CD14-positive monocyte (primary cell): ENCODE measurements around the gene SULT1E1. TPM values are rescaled to one million over a fixed set of nuclear protein-coding genes. Genes with fewer than 3 reads are reported as not detected.

ENCODE experiments used
- DNase-seq, 3 donors: peaks; one replicate each; pipeline ENCODE4 v3.0.0-alpha.2; 2011 to 2022
- H2AFZ ChIP-seq: 2 replicates; pipeline ENCODE4 v1.6.0; 2012; ENCODE audit warnings: mild to moderate bottlenecking, low read depth, low read length, inconsistent platforms; ENCODE audit not compliant: insufficient read depth, poor library complexity, severe bottlenecking
- H3K27ac ChIP-seq, 2 donors: 1 replicate in 1 of 2; 2 replicates in 1 of 2; pipeline ENCODE4 v1.5.1; 2012 to 2013; ENCODE audit warnings: low read length in 2 of 2, control low read depth in 1 of 2, inconsistent platforms in 1 of 2, low read depth in 1 of 2, mild to moderate bottlenecking in 1 of 2
- H3K27me3 ChIP-seq, 2 donors: one replicate each; pipeline versions ENCODE4 v1.6.0 to v1.6.1; 2011 to 2013; ENCODE audit warnings: low read length in 2 of 2; ENCODE audit not compliant: control insufficient read depth in 2 of 2, insufficient read depth in 2 of 2
- H3K36me3 ChIP-seq, 2 donors: replicated peaks in 1 of 2; 1 replicate in 1 of 2; 2 replicates in 1 of 2; pipeline versions ENCODE4 v1.5.1 to v1.6.1; 2012 to 2013; ENCODE audit warnings: low read length in 2 of 2, control low read depth in 1 of 2, inconsistent platforms in 1 of 2, mild to moderate bottlenecking in 1 of 2; ENCODE audit not compliant: insufficient read depth in 2 of 2, control insufficient read depth in 1 of 2
- H3K4me1 ChIP-seq, 2 donors: 1 replicate in 1 of 2; 2 replicates in 1 of 2; pipeline versions ENCODE4 v1.5.1 to v1.6.1; 2012 to 2013; ENCODE audit warnings: low read length in 2 of 2, control low read depth in 1 of 2, inconsistent platforms in 1 of 2, mild to moderate bottlenecking in 1 of 2, moderate library complexity in 1 of 2; ENCODE audit not compliant: insufficient read depth in 2 of 2, control insufficient read depth in 1 of 2
- H3K4me2 ChIP-seq: replicated peaks from 2 replicates; pipeline ENCODE3; 2012; ENCODE audit warnings: low read length, moderate library complexity, mild to moderate bottlenecking; ENCODE audit not compliant: poor library complexity, severe bottlenecking; ENCODE audit errors: extremely low read depth
- H3K4me3 ChIP-seq, 3 experiments: fragments of 200-600 bp in 1 of 3; sonication (generic) in 1 of 3; replicated peaks in 1 of 3; 1 replicate in 2 of 3; 2 replicates in 1 of 3; pipeline ENCODE4 v1.5.1; 2011 to 2013; ENCODE audit warnings: low read length in 3 of 3, mild to moderate bottlenecking in 3 of 3, control low read depth in 2 of 3, low read depth in 2 of 3, inconsistent platforms in 1 of 3, moderate library complexity in 1 of 3
- H3K79me2 ChIP-seq: 2 replicates; pipeline ENCODE4 v1.6.0; 2012; ENCODE audit warnings: mild to moderate bottlenecking, control low read depth, inconsistent platforms, low read length, moderate library complexity; ENCODE audit not compliant: insufficient read depth
- H3K9ac ChIP-seq: 2 replicates; pipeline ENCODE4 v1.6.0; 2017; ENCODE audit warnings: low read length, mild to moderate bottlenecking; ENCODE audit not compliant: insufficient read depth, poor library complexity, severe bottlenecking
- H3K9me3 ChIP-seq, 2 donors: replicated peaks in 1 of 2; 1 replicate in 1 of 2; 2 replicates in 1 of 2; pipeline versions ENCODE4 v1.5.1 to v1.6.1; 2012 to 2013; ENCODE audit warnings: low read length in 2 of 2, control low read depth in 1 of 2; ENCODE audit not compliant: control insufficient read depth in 1 of 2, insufficient read depth in 1 of 2
- H4K20me1 ChIP-seq: 2 replicates; pipeline ENCODE4 v1.6.0; 2012; ENCODE audit warnings: mild to moderate bottlenecking, low read length, control low read depth, moderate library complexity; ENCODE audit not compliant: insufficient read depth
- H3K27ac Mint-ChIP-seq, 7 donors: one replicate each; pipeline ENCODE4 v1.8.0; 2020; ENCODE audit warnings: mild to moderate bottlenecking in 7 of 7, mixed read lengths in 7 of 7, moderate library complexity in 6 of 7, inconsistent platforms in 2 of 7
- H3K27me3 Mint-ChIP-seq, 3 donors: one replicate each; pipeline ENCODE4 v1.8.0; 2021 to 2022; ENCODE audit warnings: low read depth in 3 of 3, mild to moderate bottlenecking in 3 of 3, mixed read lengths in 3 of 3, moderate library complexity in 3 of 3, inconsistent platforms in 1 of 3
- H3K36me3 Mint-ChIP-seq, 2 donors: one replicate each; pipeline ENCODE4 v1.8.0; 2020; ENCODE audit warnings: mixed read lengths in 2 of 2, inconsistent platforms in 1 of 2, mild to moderate bottlenecking in 1 of 2
- H3K4me1 Mint-ChIP-seq: one replicate; pipeline ENCODE4 v1.8.0; 2020; ENCODE audit warnings: mild to moderate bottlenecking, mixed read lengths
- H3K4me3 Mint-ChIP-seq, 2 donors: one replicate each; pipeline ENCODE4 v1.8.0; 2020; ENCODE audit warnings: mild to moderate bottlenecking in 2 of 2, mixed read lengths in 2 of 2, moderate library complexity in 1 of 2
- H3K9me3 Mint-ChIP-seq, 7 donors: one replicate each; pipeline ENCODE4 v1.8.0; 2020 to 2022; ENCODE audit warnings: mixed read lengths in 7 of 7, mild to moderate bottlenecking in 6 of 7, moderate library complexity in 6 of 7, inconsistent platforms in 2 of 7
- CTCF ChIP-seq: fragments of 200-600 bp; IDR thresholded peaks from one replicate; pipeline ENCODE4 v1.8.0; 2022; ENCODE audit warnings: antibody characterized with exemption, mild to moderate bottlenecking
- intact Hi-C, 2 donors: fragments of 100-400 bp; cut with micrococcal nuclease; formaldehyde crosslinking; loops; one replicate each; pipeline versions ENCODE4 v1.15.0 to v1.15.1; 2023
- polyA plus RNA-seq, 3 donors: library from polyadenylated mRNA; depleted of rRNA in 1 of 3; unstranded in 2 of 3; stranded (reverse) in 1 of 3; fragments of 300-500 nt in 2 of 3; fragments of >200 nt in 1 of 3; fragmentation: Illumina TruSeq in 2 of 3; gene quantifications; 1 replicate in 2 of 3; 2 replicates in 1 of 3; pipeline ENCODE4 v1.2.3, GENCODE V29; 2012 to 2021

SULT1E1 gene
- polyA plus RNA-seq, 3 donors = not detected

GRCh38 chr4:69888336-69888735 is 28.4 kb upstream of the SULT1E1 start:
- DNase-seq = peak in 1 of 3 donors; percentile 6
- no peak overlapping the region for H2AFZ ChIP-seq

GRCh38 chr4:69882150-69882549 is 22.2 kb upstream of the SULT1E1 start:
- Mint-ChIP-seq H3K36me3 (no peaks in the 10 kb centered on the region), H3K27me3 (no peaks in the 10 kb centered on the region), H3K4me3 (no peak overlapping the region), H3K27ac (no peak overlapping the region), H3K4me1 (peaks cover 5% of the 10 kb centered on the region), H3K9me3 (peaks cover 0 to 10% (median 4%) of the 10 kb centered on the region in 7 donors)
- TF ChIP-seq CTCF = no peak
- Histone ChIP-seq H3K4me3 (no peak overlapping the region), H3K9ac (no peak overlapping the region), H3K27me3 (no peaks in the 10 kb centered on the region), H3K9me3 (peaks cover 6 to 7% of the 10 kb centered on the region in 2 donors), H3K4me1 (no peaks in the 10 kb centered on the region), H3K36me3 (no peaks in the 10 kb centered on the region), H4K20me1 (no peaks in the 10 kb centered on the region), H3K79me2 (no peaks in the 10 kb centered on the region), H2AFZ (no peak overlapping the region), H3K4me2 (no peak overlapping the region), H3K27ac (no peak overlapping the region)
- intact Hi-C loops = loop anchor here (5.0 kb wide), 2 partner anchors 190 to 195 kb away; no protein-coding TSS in a partner anchor
- no peak for DNase-seq

More at GRCh38 chr4:69888336-69888735, 28.4 kb upstream of the SULT1E1 start:
- no peaks in the 10 kb centered on the region for H3K27me3 ChIP-seq
- H3K4me1 Mint-ChIP-seq = no peaks in the 10 kb centered on the region
- no peaks in the 10 kb centered on the region for H3K36me3 ChIP-seq
- no peaks in the 10 kb centered on the region for H3K79me2 ChIP-seq
- H3K27ac Mint-ChIP-seq = no peak overlapping the region
- peaks cover 0 to 4% (median 0%) of the 10 kb centered on the region in 3 donors for H3K27me3 Mint-ChIP-seq
- no peaks in the 10 kb centered on the region for H4K20me1 ChIP-seq
- intact Hi-C loops = no loop called here
- H3K4me2 ChIP-seq = no peak overlapping the region
- no peak overlapping the region for H3K4me3 ChIP-seq
- peaks cover 0 to 7% (median 3%) of the 10 kb centered on the region in 7 donors for H3K9me3 Mint-ChIP-seq
- peaks cover 4 to 5% of the 10 kb centered on the region in 2 donors for H3K9me3 ChIP-seq
- no peaks in the 10 kb centered on the region for H3K36me3 Mint-ChIP-seq
- no peak for TF ChIP-seq CTCF
- no peak overlapping the region for H3K4me3 Mint-ChIP-seq
- H3K27ac ChIP-seq = no peak overlapping the region
- no peaks in the 10 kb centered on the region for H3K4me1 ChIP-seq
- H3K9ac ChIP-seq = no peak overlapping the region
